Neutrophil (primary cell): ENCODE measurements around the gene ANKRD55.

Experiments
- H3K27ac ChIP-seq: fragments of 200-600 bp; sonication (generic); 2 replicates; pipeline ENCODE4 v1.5.1; 2016; ENCODE audit warnings: mild to moderate bottlenecking, moderate library complexity
- H3K27me3 ChIP-seq: fragments of 200-600 bp; sonication (generic); 2 replicates; pipeline ENCODE4 v1.6.0; 2016; ENCODE audit warnings: mild to moderate bottlenecking
- H3K36me3 ChIP-seq: fragments of 200-600 bp; sonication (generic); 2 replicates; pipeline ENCODE4 v1.5.1; 2017
- H3K4me1 ChIP-seq, 2 experiments: fragments of 200-600 bp in 1 of 2; sonication (generic) in 1 of 2; 1 replicate in 1 of 2; 2 replicates in 1 of 2; pipeline versions ENCODE4 v1.5.1 to v1.6.1; 2013 to 2016; ENCODE audit warnings: low read depth in 1 of 2, low read length in 1 of 2, mild to moderate bottlenecking in 1 of 2, moderate library complexity in 1 of 2; ENCODE audit not compliant: control insufficient read depth in 1 of 2, insufficient read depth in 1 of 2
- H3K4me3 ChIP-seq, 2 experiments: fragments of 200-600 bp in 1 of 2; sonication (generic) in 1 of 2; 1 replicate in 1 of 2; 2 replicates in 1 of 2; pipeline ENCODE4 v1.5.1; 2013 to 2016; ENCODE audit warnings: low read depth in 1 of 2, low read length in 1 of 2, mild to moderate bottlenecking in 1 of 2, moderate library complexity in 1 of 2
- H3K9me3 ChIP-seq: fragments of 200-600 bp; sonication (generic); 2 replicates; pipeline ENCODE4 v1.5.1; 2016
- CTCF ChIP-seq: fragments of 200-600 bp; sonication (generic); IDR thresholded peaks from 2 replicates; pipeline ENCODE4 v1.5.1; 2016; ENCODE audit warnings: antibody characterized with exemption

Gene ANKRD55

GRCh38 chr5:56176871-56177533 lies 56.1 kb downstream of the ANKRD55 start:
- TF ChIP-seq CTCF, result no peak
- peaks cover 56 to 60% of the 10 kb centered on the region in 2 experiments for H3K4me1 ChIP-seq
- no peaks in the 10 kb centered on the region for H3K9me3 ChIP-seq
- H3K4me3 ChIP-seq, result peak overlapping the region; percentile 20 to 24
- H3K27ac ChIP-seq, result peak overlapping the region; percentile 70
- H3K36me3 ChIP-seq, result no peaks in the 10 kb centered on the region
- H3K27me3 ChIP-seq, result no peaks in the 10 kb centered on the region

- Histone ChIP-seq H3K4me1 (peaks cover 64 to 67% of the 10 kb centered on the region in 2 experiments), H3K36me3 (no peaks in the 10 kb centered on the region), H3K27me3 (no peaks in the 10 kb centered on the region), H3K9me3 (no peaks in the 10 kb centered on the region), H3K4me3 (no peak overlapping the region), H3K27ac (peak overlapping the region; percentile 70)
- TF ChIP-seq CTCF, result no peak
Measured at GRCh38 chr5:56176155-56176798, 56.9 kb downstream of the ANKRD55 start.

- Histone ChIP-seq H3K27ac (peak overlapping the region; percentile 26), H3K27me3 (no peaks in the 10 kb centered on the region), H3K36me3 (no peaks in the 10 kb centered on the region), H3K4me3 (peak overlapping the region; percentile 14 to 36), H3K4me1 (peaks cover 65 to 72% of the 10 kb centered on the region in 2 experiments), H3K9me3 (no peaks in the 10 kb centered on the region)
- no peak for TF ChIP-seq CTCF
Measured at GRCh38 chr5:56175488-56175887, 57.6 kb downstream of the ANKRD55 start.

GRCh38 chr5:56175021-56175420 lies 58.1 kb downstream of the ANKRD55 start:
- TF ChIP-seq CTCF, result no peak
- Histone ChIP-seq H3K4me3 (peak overlapping the region; percentile 14 to 36), H3K27me3 (peaks cover 2% of the 10 kb centered on the region), H3K36me3 (no peaks in the 10 kb centered on the region), H3K9me3 (no peaks in the 10 kb centered on the region), H3K4me1 (peaks cover 65 to 72% of the 10 kb centered on the region in 2 experiments), H3K27ac (peak overlapping the region; percentile 26)

GRCh38 chr5:56172241-56172640 lies 60.9 kb downstream of the ANKRD55 start:
- no peak for TF ChIP-seq CTCF
- peaks cover 8% of the 10 kb centered on the region for H3K27me3 ChIP-seq
- H3K4me3 ChIP-seq, result no peak overlapping the region
- no peaks in the 10 kb centered on the region for H3K36me3 ChIP-seq
- H3K9me3 ChIP-seq, result no peaks in the 10 kb centered on the region
- peaks cover 64 to 75% of the 10 kb centered on the region in 2 experiments for H3K4me1 ChIP-seq
- peak overlapping the region; percentile 63 for H3K27ac ChIP-seq
